ENCODE measurements around the gene MTERF4. TPM values are rescaled to one million over a fixed set of nuclear protein-coding genes. Genes with fewer than 3 reads are reported as not detected.
A peak's percentile ranks its signal among the peaks of the same experiment; 100 is the strongest.

The MTERF4 gene
- total and polyA plus RNA-seq, 11 donors = 16.4 to 29.1 (median 23.0) TPM

GRCh38 chr2:241084856-241085444, 17.1 kb downstream of the MTERF4 start:
- no peaks in the 10 kb centered on the region for H3K27me3 ChIP-seq
- no peak overlapping the region for H3K27ac ChIP-seq
- no peaks in the 10 kb centered on the region for H3K9me3 ChIP-seq
- TF ChIP-seq POLR2A (IDR thresholded peaks at IDR 0.05) = no peak
- TF ChIP-seq CTCF (IDR thresholded peaks at IDR 0.05) = no peak
- H3K4me1 ChIP-seq = peaks cover 0 to 4% (median 0%) of the 10 kb centered on the region in 12 donors
- ATAC-seq (no peak), DNase-seq (no peak)
- 96 to 98% (median 97%) methylated on average over 4 of the region's 4 CpGs for WGBS, 4 donors
- no peak overlapping the region for H3K4me3 ChIP-seq
- intact Hi-C loops (cut with DNase I) = loop anchor here in 1 of 10 donors (10.0 kb wide), 1 partner anchor 230 kb away; no protein-coding TSS in a partner anchor
- peaks cover 4 to 56% (median 45%) of the 10 kb centered on the region in 9 donors for H3K36me3 ChIP-seq

GRCh38 chr2:241083091-241083415, 19.0 kb downstream of the MTERF4 start:
- intact Hi-C loops (cut with DNase I) = loop anchor here in 1 of 10 donors (10.0 kb wide), 1 partner anchor 228 kb away; no protein-coding TSS in a partner anchor
- H3K4me1 ChIP-seq = peaks cover 0 to 4% (median 0%) of the 10 kb centered on the region in 12 donors
- no peaks in the 10 kb centered on the region for H3K27me3 ChIP-seq
- H3K27ac ChIP-seq = no peak overlapping the region
- H3K36me3 ChIP-seq = peaks cover 2 to 37% (median 28%) of the 10 kb centered on the region in 9 donors
- DNase-seq (no peak), ATAC-seq (peak in 1 of 4 donors; percentile 12)
- no peak for TF ChIP-seq POLR2A (IDR thresholded peaks at IDR 0.05)
- TF ChIP-seq CTCF (IDR thresholded peaks at IDR 0.05) = no peak
- no peak overlapping the region for H3K4me3 ChIP-seq
- 76 to 81% (median 78%) methylated on average over 5 of the region's 5 CpGs for WGBS, 4 donors
- no peaks in the 10 kb centered on the region for H3K9me3 ChIP-seq

- intact Hi-C loops (cut with DNase I) = loop anchor here in 1 of 10 donors (10.0 kb wide), 1 partner anchor 228 kb away; no protein-coding TSS in a partner anchor
- H3K27ac ChIP-seq = no peak overlapping the region
- H3K4me1 ChIP-seq = peaks cover 0 to 4% (median 0%) of the 10 kb centered on the region in 12 donors
- no peak overlapping the region for H3K4me3 ChIP-seq
- TF ChIP-seq POLR2A (IDR thresholded peaks at IDR 0.05) = no peak
- TF ChIP-seq CTCF (IDR thresholded peaks at IDR 0.05) = no peak
- no peaks in the 10 kb centered on the region for H3K27me3 ChIP-seq
- ATAC-seq (peak in 1 of 4 donors; percentile 6), DNase-seq (no peak)
- 81 to 84% (median 82%) methylated on average over 14 of the region's 14 CpGs for WGBS, 4 donors
- peaks cover 0 to 33% (median 23%) of the 10 kb centered on the region in 9 donors for H3K36me3 ChIP-seq
- H3K9me3 ChIP-seq = no peaks in the 10 kb centered on the region
Observed at GRCh38 chr2:241082341-241083090, 19.6 kb downstream of the MTERF4 start.

- peaks cover 0 to 31% (median 16%) of the 10 kb centered on the region in 9 donors for H3K36me3 ChIP-seq
- H3K27ac ChIP-seq = no peak overlapping the region
- no peak overlapping the region for H3K4me3 ChIP-seq
- peaks cover 0 to 4% (median 0%) of the 10 kb centered on the region in 12 donors for H3K4me1 ChIP-seq
- intact Hi-C loops (cut with DNase I) = loop anchor here in 1 of 10 donors (10.0 kb wide), 1 partner anchor 227 kb away; no protein-coding TSS in a partner anchor
- DNase-seq (no peak), ATAC-seq (peak in 3 of 4 donors; percentile 16 to 33 (median 33))
- H3K9me3 ChIP-seq = no peaks in the 10 kb centered on the region
- no peaks in the 10 kb centered on the region for H3K27me3 ChIP-seq
- WGBS, 4 donors = 67 to 85% (median 68%) methylated on average over 22 to 28 of the region's 28 CpGs
- TF ChIP-seq CTCF (IDR thresholded peaks at IDR 0.05) (no peak), POLR2A (IDR thresholded peaks at IDR 0.05) (no peak)
Observed at GRCh38 chr2:241081643-241082340, 20.3 kb downstream of the MTERF4 start.
